IPS-18a (cell line): Measurements from ENCODE around the gene DOC2B.

Source experiments
- H3K27ac ChIP-seq: one replicate; pipeline ENCODE4 v1.5.1; 2013; ENCODE audit warnings: low read length
- H3K27me3 ChIP-seq: one replicate; pipeline ENCODE4 v1.6.1; 2013; ENCODE audit warnings: mild to moderate bottlenecking, low read length; ENCODE audit not compliant: control insufficient read depth, insufficient read depth
- H3K36me3 ChIP-seq: one replicate; pipeline ENCODE4 v1.6.1; 2013; ENCODE audit warnings: low read depth, low read length; ENCODE audit not compliant: control insufficient read depth
- H3K4me1 ChIP-seq: one replicate; pipeline ENCODE4 v1.6.1; 2013; ENCODE audit warnings: low read depth, low read length; ENCODE audit not compliant: control insufficient read depth
- H3K4me3 ChIP-seq: one replicate; pipeline ENCODE4 v1.5.1; 2013; ENCODE audit warnings: low read length
- H3K9ac ChIP-seq: one replicate; pipeline ENCODE4 v1.6.1; 2013; ENCODE audit warnings: mild to moderate bottlenecking, low read length, moderate library complexity
- H3K9me3 ChIP-seq: one replicate; pipeline ENCODE4 v1.6.1; 2013; ENCODE audit warnings: low read depth, low read length; ENCODE audit not compliant: control insufficient read depth

The DOC2B gene

GRCh38 chr17:156094-156621 lies 25.3 kb downstream of the DOC2B start:
- H3K4me3 ChIP-seq, result no peak overlapping the region
- no peak overlapping the region for H3K9ac ChIP-seq
- no peaks in the 10 kb centered on the region for H3K27me3 ChIP-seq
- no peaks in the 10 kb centered on the region for H3K36me3 ChIP-seq
- H3K27ac ChIP-seq, result no peak overlapping the region
- H3K9me3 ChIP-seq, result no peaks in the 10 kb centered on the region
- no peaks in the 10 kb centered on the region for H3K4me1 ChIP-seq

DNA sequence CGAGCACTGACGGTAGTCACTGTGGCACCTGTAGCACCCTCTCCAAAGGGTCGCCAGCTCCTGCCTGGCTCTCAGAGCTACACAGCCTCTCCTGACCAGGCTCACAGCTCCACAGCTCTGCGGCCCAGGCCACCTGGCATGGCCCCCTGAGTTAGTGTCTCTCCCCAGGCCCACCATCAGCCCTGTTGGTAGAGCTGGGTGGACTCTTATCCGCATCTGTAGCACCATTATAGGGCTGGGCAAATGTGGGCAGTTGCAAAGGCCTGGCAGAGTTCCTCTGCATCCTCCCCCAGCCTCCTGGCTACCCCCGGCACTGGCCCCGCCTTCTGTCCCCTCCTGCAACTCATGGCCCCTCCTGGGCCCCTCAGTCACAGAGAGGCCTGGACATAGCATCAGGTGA lies 25.9 kb downstream of the DOC2B start:
- H3K27ac ChIP-seq, result no peak overlapping the region
- H3K9ac ChIP-seq, result no peak overlapping the region
- H3K36me3 ChIP-seq, result no peaks in the 10 kb centered on the region
- H3K27me3 ChIP-seq, result no peaks in the 10 kb centered on the region
- H3K4me3 ChIP-seq, result no peak overlapping the region
- no peaks in the 10 kb centered on the region for H3K9me3 ChIP-seq
- no peaks in the 10 kb centered on the region for H3K4me1 ChIP-seq

DNA sequence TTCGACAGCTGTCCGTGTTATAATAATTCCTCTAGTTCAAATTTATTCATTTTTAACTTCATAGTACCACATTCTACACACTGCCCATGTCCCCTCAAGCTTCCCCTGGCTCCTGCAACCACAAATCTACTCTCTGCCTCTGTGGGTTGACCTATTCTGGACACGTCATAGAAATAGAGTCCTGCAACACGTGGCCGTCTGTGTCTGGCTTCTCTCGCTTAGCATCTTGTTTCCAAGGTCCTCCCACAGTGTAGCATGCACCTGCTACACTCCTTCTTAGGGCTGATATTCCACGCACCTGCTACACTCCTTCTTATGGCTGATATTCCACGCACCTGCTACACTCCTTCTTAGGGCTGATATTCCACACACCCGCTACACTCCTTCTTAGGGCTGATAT lies 27.6 kb downstream of the DOC2B start:
- Histone ChIP-seq H3K4me1 (no peaks in the 10 kb centered on the region), H3K27me3 (no peaks in the 10 kb centered on the region), H3K4me3 (no peak overlapping the region), H3K9ac (no peak overlapping the region), H3K36me3 (no peaks in the 10 kb centered on the region), H3K9me3 (no peaks in the 10 kb centered on the region), H3K27ac (no peak overlapping the region)

DNA sequence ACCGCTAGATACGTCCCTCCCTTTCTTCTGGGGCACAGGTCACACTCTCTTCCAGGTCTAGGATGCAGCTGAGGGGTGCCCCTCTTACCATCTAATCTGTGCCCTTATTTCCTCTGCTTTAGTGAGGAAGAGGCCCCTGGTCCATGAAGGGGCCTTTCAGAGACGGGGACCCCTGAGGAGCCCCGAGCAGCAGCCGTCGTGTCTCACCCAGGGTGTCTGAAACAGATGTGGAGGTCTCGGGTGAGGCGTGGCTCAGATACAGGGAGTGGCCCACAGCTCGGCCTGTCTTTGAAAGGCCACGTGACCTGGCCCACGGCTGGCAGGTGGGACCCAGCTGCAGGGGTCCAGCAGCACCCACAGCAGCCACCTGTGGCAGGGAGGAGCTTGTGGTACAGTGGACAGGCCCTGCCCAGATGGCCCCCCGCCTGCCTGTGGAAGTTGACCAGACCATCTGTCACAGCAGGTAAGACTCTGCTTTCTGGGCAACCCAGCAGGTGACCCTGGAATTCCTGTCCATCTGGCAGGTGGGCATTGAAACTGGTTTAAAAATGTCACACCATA lies 28.5 kb downstream of the DOC2B start:
- no peak overlapping the region for H3K9ac ChIP-seq
- no peaks in the 10 kb centered on the region for H3K9me3 ChIP-seq
- H3K36me3 ChIP-seq, result no peaks in the 10 kb centered on the region
- H3K27me3 ChIP-seq, result no peaks in the 10 kb centered on the region
- no peak overlapping the region for H3K4me3 ChIP-seq
- no peaks in the 10 kb centered on the region for H3K4me1 ChIP-seq
- H3K27ac ChIP-seq, result no peak overlapping the region

DNA sequence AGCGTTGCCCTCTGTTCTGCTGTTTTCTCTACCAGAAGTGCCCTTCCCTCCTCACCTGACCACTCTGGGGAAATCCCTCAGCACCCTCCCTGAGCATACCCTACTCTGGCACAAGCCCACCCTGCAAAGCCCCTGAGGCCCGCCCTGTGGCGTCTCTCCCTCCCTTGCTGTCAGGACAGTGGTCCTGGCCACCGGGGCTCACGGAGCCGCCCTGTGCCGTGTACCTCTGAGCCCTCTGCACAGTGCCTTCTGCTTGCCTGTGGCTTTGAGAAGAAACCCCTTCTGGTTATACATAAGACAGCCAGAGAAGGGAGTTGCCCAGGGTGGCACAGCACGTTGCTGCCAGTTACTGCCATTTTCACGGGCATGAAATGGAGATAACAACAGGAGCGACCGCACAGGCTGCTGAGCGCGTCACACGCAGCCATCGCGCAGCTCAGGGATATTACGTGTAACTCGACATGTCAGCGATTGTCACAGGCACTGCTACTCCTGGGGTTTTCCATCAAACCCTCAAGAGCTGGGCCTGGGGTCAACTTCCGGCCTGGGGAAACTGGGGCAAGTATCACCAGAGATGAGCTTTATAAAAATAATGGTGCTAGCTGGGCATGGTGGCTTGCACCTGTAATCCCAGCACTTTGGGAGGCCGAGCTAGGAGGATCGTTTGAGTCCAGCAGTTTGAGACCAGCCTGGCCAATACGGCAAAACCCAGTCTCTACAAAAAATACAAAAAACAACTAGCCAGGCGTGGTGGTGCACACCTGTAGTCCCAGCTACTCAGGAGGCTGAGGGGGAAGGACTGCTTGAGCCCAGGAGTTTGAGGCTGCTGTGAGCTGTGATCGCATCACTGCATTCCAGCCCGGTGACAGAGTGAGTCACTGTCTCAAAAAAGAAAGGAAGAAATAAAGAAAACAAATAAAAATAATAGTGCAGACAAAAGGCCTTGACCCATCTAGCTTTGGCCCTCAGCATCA lies 29.3 kb downstream of the DOC2B start:
- no peaks in the 10 kb centered on the region for H3K9me3 ChIP-seq
- no peaks in the 10 kb centered on the region for H3K36me3 ChIP-seq
- H3K27ac ChIP-seq, result no peak overlapping the region
- no peak overlapping the region for H3K4me3 ChIP-seq
- H3K27me3 ChIP-seq, result no peaks in the 10 kb centered on the region
- no peaks in the 10 kb centered on the region for H3K4me1 ChIP-seq
- H3K9ac ChIP-seq, result no peak overlapping the region

- Histone ChIP-seq H3K4me3 (no peak overlapping the region), H3K27me3 (no peaks in the 10 kb centered on the region), H3K9me3 (no peaks in the 10 kb centered on the region), H3K4me1 (no peaks in the 10 kb centered on the region), H3K27ac (no peak overlapping the region), H3K36me3 (no peaks in the 10 kb centered on the region), H3K9ac (no peak overlapping the region)
These were observed 30.4 kb downstream of the DOC2B start for GRCh38 chr17:151004-151403.

- no peaks in the 10 kb centered on the region for H3K9me3 ChIP-seq
- H3K4me1 ChIP-seq, result no peaks in the 10 kb centered on the region
These were observed 31.4 kb downstream of the DOC2B start for GRCh38 chr17:149897-150584.

GRCh38 chr17:149231-149630 lies 32.2 kb downstream of the DOC2B start:
- Histone ChIP-seq H3K27me3 (no peaks in the 10 kb centered on the region), H3K27ac (no peak overlapping the region), H3K36me3 (no peaks in the 10 kb centered on the region), H3K9me3 (no peaks in the 10 kb centered on the region), H3K9ac (no peak overlapping the region), H3K4me1 (no peaks in the 10 kb centered on the region), H3K4me3 (no peak overlapping the region)

More at GRCh38 chr17:149897-150584, 31.4 kb downstream of the DOC2B start:
- H3K27ac ChIP-seq, result no peak overlapping the region
- H3K4me3 ChIP-seq, result no peak overlapping the region
- H3K9ac ChIP-seq, result no peak overlapping the region
- H3K36me3 ChIP-seq, result no peaks in the 10 kb centered on the region
- no peaks in the 10 kb centered on the region for H3K27me3 ChIP-seq

- peaks cover under 1% of the 10 kb centered on the region for H3K27me3 ChIP-seq
- no peaks in the 10 kb centered on the region for H3K4me1 ChIP-seq
- no peak overlapping the region for H3K4me3 ChIP-seq
- H3K9me3 ChIP-seq, result no peaks in the 10 kb centered on the region
- H3K9ac ChIP-seq, result no peak overlapping the region
- H3K27ac ChIP-seq, result no peak overlapping the region
- no peaks in the 10 kb centered on the region for H3K36me3 ChIP-seq
These were observed 32.7 kb downstream of the DOC2B start for GRCh38 chr17:148757-149156.

- H3K36me3 ChIP-seq, result no peaks in the 10 kb centered on the region
These were observed 33.4 kb downstream of the DOC2B start for GRCh38 chr17:147796-148740.

More at GRCh38 chr17:147796-148740, 33.4 kb downstream of the DOC2B start:
- Histone ChIP-seq H3K27ac (no peak overlapping the region), H3K27me3 (peaks cover 7% of the 10 kb centered on the region), H3K9ac (no peak overlapping the region), H3K9me3 (no peaks in the 10 kb centered on the region), H3K4me1 (no peaks in the 10 kb centered on the region), H3K4me3 (no peak overlapping the region)
